Breast epithelium (tissue), 3 donors: ENCODE results near the gene TEX19.

Experiments
- POLR2A ChIP-seq: fragments of 450-650 bp; IDR thresholded peaks from one replicate; pipeline ENCODE4 v1.6.1; 2016; ENCODE audit warnings: antibody characterized with exemption, mild to moderate bottlenecking, moderate library complexity
- POLR2AphosphoS5 ChIP-seq, 3 donors: sonication (generic); formaldehyde crosslinking; IDR thresholded peaks; one replicate each; pipeline ENCODE4 v1.6.1; 2017; ENCODE audit warnings: antibody characterized with exemption in 3 of 3
- TF ChIP-seq, protein P1 (sequence below), 3 donors: fragments of 450-650 bp; IDR thresholded peaks; one replicate each; pipeline ENCODE4 v1.5.1; 2016 to 2017; ENCODE audit warnings: antibody characterized with exemption in 3 of 3, mild to moderate bottlenecking in 3 of 3, moderate library complexity in 3 of 3

GRCh38 chr17:82371333-82372248, 12.5 kb downstream of the TEX19 start, which contains the start of gene UTS2R:
- TF ChIP-seq, protein P1, sequence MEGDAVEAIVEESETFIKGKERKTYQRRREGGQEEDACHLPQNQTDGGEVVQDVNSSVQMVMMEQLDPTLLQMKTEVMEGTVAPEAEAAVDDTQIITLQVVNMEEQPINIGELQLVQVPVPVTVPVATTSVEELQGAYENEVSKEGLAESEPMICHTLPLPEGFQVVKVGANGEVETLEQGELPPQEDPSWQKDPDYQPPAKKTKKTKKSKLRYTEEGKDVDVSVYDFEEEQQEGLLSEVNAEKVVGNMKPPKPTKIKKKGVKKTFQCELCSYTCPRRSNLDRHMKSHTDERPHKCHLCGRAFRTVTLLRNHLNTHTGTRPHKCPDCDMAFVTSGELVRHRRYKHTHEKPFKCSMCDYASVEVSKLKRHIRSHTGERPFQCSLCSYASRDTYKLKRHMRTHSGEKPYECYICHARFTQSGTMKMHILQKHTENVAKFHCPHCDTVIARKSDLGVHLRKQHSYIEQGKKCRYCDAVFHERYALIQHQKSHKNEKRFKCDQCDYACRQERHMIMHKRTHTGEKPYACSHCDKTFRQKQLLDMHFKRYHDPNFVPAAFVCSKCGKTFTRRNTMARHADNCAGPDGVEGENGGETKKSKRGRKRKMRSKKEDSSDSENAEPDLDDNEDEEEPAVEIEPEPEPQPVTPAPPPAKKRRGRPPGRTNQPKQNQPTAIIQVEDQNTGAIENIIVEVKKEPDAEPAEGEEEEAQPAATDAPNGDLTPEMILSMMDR (IDR thresholded peaks at IDR 0.05), result no peak
- TF ChIP-seq POLR2AphosphoS5 (IDR thresholded peaks at IDR 0.05) (no peak), POLR2A (no peak)
